ENCODE data around the gene PPP2R2C.

The PPP2R2C gene

GRCh38 chr4:6329478-6330383 lies 142.7 kb downstream of the PPP2R2C start:
- DNase-seq (ENCODE audit: low spot score) = no peak
- TF ChIP-seq, protein P1, sequence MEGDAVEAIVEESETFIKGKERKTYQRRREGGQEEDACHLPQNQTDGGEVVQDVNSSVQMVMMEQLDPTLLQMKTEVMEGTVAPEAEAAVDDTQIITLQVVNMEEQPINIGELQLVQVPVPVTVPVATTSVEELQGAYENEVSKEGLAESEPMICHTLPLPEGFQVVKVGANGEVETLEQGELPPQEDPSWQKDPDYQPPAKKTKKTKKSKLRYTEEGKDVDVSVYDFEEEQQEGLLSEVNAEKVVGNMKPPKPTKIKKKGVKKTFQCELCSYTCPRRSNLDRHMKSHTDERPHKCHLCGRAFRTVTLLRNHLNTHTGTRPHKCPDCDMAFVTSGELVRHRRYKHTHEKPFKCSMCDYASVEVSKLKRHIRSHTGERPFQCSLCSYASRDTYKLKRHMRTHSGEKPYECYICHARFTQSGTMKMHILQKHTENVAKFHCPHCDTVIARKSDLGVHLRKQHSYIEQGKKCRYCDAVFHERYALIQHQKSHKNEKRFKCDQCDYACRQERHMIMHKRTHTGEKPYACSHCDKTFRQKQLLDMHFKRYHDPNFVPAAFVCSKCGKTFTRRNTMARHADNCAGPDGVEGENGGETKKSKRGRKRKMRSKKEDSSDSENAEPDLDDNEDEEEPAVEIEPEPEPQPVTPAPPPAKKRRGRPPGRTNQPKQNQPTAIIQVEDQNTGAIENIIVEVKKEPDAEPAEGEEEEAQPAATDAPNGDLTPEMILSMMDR (IDR thresholded peaks at IDR 0.05; ENCODE audit: extremely low read depth, missing control alignments) = no peak

DNA sequence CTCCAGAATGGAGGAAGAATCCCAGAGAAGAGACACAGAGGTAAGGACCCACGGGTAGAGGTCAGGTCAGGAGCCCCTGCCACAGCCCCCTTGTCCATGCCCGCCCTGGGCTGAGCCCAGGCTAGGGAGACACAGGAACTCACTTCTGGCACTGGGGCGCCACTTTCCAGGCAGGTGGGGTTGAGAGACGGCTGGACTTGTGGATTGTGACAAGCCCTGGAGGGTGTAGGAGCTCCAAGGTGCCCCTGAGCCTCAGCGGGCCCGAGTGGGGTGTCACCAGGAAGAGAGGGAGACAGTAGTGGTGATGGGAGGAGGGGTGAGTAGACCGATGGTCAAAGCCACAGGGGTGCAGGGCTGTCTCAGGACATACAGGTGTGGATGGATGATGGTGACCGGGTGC lies 143.9 kb downstream of the PPP2R2C start:
- TF ChIP-seq, protein P1 (IDR thresholded peaks at IDR 0.05; ENCODE audit: extremely low read depth, missing control alignments) = no peak
- no peak for DNase-seq (ENCODE audit: low spot score)

GRCh38 chr4:6327220-6327917 lies 145.0 kb downstream of the PPP2R2C start:
- DNase-seq (ENCODE audit: low spot score) = peak; percentile 91
- TF ChIP-seq, protein P1 (IDR thresholded peaks at IDR 0.05; ENCODE audit: extremely low read depth, missing control alignments) = peak; percentile 93

GRCh38 chr4:6326312-6327060 lies 145.9 kb downstream of the PPP2R2C start:
- no peak for DNase-seq (ENCODE audit: low spot score)
- TF ChIP-seq, protein P1 (IDR thresholded peaks at IDR 0.05; ENCODE audit: extremely low read depth, missing control alignments) = no peak

DNA sequence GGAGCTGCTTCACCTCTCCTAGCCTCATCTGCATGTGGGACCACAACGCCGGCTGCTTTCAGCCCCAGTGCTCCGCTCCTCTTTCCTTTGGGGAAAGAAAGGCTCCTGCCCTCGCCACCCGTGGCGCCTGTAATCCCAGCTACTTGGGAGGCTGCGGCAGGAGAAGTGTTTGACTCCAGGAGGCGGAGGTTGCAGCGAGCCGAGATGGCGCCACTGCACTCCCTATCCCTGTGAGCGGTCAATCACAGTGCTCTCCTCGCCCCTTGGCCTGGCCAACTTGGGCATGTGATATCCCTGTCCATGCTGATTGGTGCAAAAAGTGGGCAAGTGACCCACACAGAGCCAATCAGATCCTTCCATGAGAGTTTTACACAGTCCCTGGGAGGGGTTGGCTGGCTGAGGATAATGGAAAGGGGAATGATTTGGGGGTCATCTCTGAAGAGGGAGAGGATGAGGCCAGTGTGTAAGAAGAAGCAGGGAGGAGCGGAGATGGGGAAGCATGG lies 146.6 kb downstream of the PPP2R2C start:
- TF ChIP-seq, protein P1 (IDR thresholded peaks at IDR 0.05; ENCODE audit: extremely low read depth, missing control alignments) = no peak
- no peak for DNase-seq (ENCODE audit: low spot score)

- TF ChIP-seq, protein P1 (IDR thresholded peaks at IDR 0.05; ENCODE audit: extremely low read depth, missing control alignments) = no peak
- no peak for DNase-seq (ENCODE audit: low spot score)
These were observed 147.2 kb downstream of the PPP2R2C start for GRCh38 chr4:6324999-6325787.

All from GM20000 (cell line).